GM18861 (cell line): ENCODE results near the gene HIBCH.
"Not testable (repeated sequence)": the region's sequence is repeated elsewhere in the genome, so short reads cannot be mapped to it uniquely, and the experiment has no call there.

Experiments
- ATAC-seq: cut with Tn5 transposase; IDR thresholded peaks from one replicate; pipeline ENCODE4 v1.9.1; 2021; ENCODE audit not compliant: unreplicated experiment

Gene HIBCH

GRCh38 chr2:190343089-190343535 is 23.5 kb upstream of the HIBCH start:
- ATAC-seq: peak; percentile 36

- no peak for ATAC-seq
Measured at GRCh38 chr2:190342611-190343010, 23.0 kb upstream of the HIBCH start.

GRCh38 chr2:190340369-190340768 is 20.7 kb upstream of the HIBCH start:
- ATAC-seq: no peak

GRCh38 chr2:190339394-190339793 is 19.8 kb upstream of the HIBCH start:
- ATAC-seq: no peak

- ATAC-seq: no peak
Measured at GRCh38 chr2:190338453-190338852, 18.8 kb upstream of the HIBCH start.

- ATAC-seq: no peak
Measured at GRCh38 chr2:190336420-190336819, 16.8 kb upstream of the HIBCH start.

- ATAC-seq: not testable (repeated sequence)
Measured at GRCh38 chr2:190335584-190335983, 16.0 kb upstream of the HIBCH start.

GRCh38 chr2:190335225-190335559 is 15.6 kb upstream of the HIBCH start:
- ATAC-seq: no peak

- ATAC-seq: no peak
Measured at GRCh38 chr2:190334479-190335224, 15.0 kb upstream of the HIBCH start.

- ATAC-seq: no peak
Measured at GRCh38 chr2:190333928-190334327, 14.3 kb upstream of the HIBCH start.

GRCh38 chr2:190333395-190333794 is 13.8 kb upstream of the HIBCH start:
- no peak for ATAC-seq

GRCh38 chr2:190328573-190329147 is 9.0 kb upstream of the HIBCH start:
- ATAC-seq: no peak

GRCh38 chr2:190327867-190328572 is 8.4 kb upstream of the HIBCH start:
- ATAC-seq: no peak

- no peak for ATAC-seq
Measured at GRCh38 chr2:190325588-190325987, 6.0 kb upstream of the HIBCH start.

- no peak for ATAC-seq
Measured at GRCh38 chr2:190323406-190323805, 3.8 kb upstream of the HIBCH start.

GRCh38 chr2:190320696-190321095 is 1.1 kb upstream of the HIBCH start:
- ATAC-seq: no peak

GRCh38 chr2:190318931-190319554 is 583 bp downstream of the HIBCH start:
- no peak for ATAC-seq

GRCh38 chr2:190318514-190318913 is 1.1 kb downstream of the HIBCH start:
- ATAC-seq: no peak

GRCh38 chr2:190315273-190315672 is 4.4 kb downstream of the HIBCH start:
- no peak for ATAC-seq

GRCh38 chr2:190313880-190314279 is 5.7 kb downstream of the HIBCH start:
- ATAC-seq: no peak

GRCh38 chr2:190312635-190313025 is 7.0 kb downstream of the HIBCH start:
- not testable (repeated sequence) for ATAC-seq
